NCI-H1694 (cell line): ENCODE data around the gene LEMD2.

ENCODE experiments used
- DNase-seq: peaks from one replicate; lab custom pipeline; 2025; lab: John Stamatoyannopoulos, UW

Gene LEMD2

DNA sequence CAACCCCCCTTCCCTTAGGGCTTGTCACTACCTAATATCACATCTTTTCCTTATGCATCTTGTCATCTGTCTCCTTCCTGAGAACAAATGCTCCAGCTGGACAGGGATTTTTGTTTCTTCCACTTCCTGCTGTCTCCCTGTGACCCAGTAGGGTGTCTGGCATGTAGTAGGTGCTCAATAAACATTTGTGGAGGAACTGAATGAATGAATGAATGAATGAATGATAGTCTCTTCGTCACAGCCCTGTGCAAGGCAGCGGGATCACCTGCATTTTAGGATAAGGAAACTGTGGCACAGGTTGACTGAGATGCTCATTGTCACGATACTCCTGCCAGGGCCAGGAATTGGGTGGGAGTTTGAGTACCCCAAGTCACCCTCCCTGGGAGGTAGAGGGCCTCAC lies 14.2 kb downstream of the LEMD2 start:
- DNase-seq: no peak

GRCh38 chr6:33772902-33773472 lies 15.9 kb downstream of the LEMD2 start:
- DNase-seq: no peak

DNA sequence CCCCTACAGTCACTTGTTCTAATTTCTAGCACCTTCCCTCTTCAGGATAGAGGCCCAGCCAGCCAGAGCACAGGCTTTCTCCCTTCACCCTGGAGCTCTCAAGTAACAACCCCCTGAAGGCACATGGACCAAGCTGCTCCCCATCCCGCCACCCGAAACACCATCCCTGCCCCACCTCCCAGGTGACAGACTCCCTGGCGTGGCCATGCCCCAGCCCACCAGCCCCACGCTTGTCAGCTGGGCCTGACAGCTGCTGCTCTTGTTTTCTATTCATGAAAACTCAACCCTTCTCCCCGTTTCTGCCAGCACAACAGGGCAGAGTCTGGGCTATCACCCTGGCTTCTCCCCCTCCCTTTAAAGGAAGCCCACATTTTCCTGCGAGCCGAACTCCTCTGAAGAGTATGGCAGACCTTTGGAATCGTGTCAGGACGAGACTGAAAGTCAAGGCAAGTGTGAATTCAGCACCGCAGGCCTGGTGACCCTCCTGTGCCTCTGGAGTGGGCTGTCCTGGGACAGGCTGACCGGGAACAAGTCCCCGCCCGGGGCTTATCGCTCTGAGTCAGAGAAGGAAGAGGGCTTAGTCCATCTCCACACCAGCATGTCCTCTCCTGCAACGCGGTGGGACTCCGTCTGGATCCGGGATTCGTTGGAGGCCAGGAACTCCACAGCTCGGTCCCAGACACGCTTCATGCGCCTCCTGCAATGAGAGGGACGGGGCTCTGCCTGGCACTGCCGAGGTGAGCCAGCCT lies 16.7 kb downstream of the LEMD2 start:
- DNase-seq: no peak

GRCh38 chr6:33771146-33772081 lies 17.5 kb downstream of the LEMD2 start:
- DNase-seq: peak; percentile 44

DNA sequence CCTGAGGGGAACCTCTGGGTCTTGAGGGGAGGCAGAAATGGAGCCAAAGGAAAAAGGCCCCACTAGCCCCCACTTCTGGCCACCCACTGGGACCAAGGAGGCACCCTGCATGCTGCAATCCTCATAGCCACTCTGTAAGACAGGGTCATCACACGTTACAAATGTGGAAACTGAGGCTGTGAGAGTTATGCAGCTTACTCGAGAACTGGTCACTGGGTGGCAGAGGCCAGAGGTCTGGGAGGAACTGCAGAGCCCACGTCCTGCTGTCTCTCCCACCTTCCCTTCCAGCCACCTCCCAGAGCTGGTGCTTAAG lies 18.1 kb downstream of the LEMD2 start:
- no peak for DNase-seq

DNA sequence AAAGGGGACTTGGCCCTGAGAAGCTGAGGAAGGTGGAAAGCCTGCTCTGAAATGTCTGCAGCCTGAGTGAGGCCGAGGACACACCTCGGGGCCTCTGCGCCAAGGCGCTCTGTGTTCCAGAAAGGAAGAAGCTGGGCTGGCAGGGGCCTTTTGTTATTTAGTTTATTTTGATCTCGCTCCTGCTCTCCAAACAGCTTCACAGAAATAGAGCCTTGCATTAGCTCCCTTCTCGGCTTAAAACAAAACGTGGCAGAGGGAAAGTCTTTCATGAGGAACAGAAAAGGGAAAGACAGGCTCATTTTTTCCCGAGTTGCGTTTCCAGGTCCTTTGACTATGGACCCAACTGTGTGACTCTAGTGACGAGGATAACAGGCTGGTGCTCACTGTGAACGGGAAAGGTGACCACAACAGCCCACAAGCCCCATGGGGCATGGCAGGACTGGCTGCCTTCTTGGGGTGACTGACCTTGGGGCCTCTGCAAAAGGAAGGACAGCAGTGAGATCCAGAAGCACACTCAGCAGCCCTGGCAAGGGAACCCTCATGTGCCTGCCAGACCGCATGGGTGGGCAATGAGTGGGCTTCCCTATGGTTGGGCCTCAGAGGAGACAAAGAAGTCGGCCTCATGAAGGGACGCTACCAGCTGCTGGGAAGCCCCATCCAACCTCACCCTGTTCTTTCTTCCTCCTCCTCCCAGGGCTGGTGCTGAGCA lies 18.7 kb downstream of the LEMD2 start:
- DNase-seq: no peak

- DNase-seq: no peak
Measured at GRCh38 chr6:33769248-33769821, 19.6 kb downstream of the LEMD2 start.

DNA sequence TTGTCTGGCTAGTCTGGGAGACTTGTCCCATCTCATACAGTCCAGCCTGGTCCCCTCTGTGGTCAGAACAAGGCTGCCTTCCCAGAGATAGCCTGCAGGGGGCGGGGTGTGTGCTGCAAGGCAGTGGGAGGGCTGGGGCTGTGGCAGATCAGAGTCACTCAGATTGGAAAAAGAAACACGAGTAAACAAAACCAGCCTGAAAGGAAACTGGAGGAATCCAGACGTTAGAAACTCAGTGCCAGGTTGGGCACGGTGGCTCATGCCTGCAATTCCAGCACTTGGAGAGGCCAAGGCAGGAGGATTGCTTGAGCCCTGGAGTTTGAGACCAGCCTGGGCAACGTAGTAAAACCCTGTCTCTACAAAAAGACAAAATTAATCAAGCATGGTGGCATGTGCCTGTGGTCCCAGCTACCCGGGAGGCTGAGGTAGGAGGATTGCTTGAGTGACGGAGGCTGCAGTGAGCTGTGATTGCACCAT lies 20.2 kb downstream of the LEMD2 start:
- DNase-seq: no peak

DNA sequence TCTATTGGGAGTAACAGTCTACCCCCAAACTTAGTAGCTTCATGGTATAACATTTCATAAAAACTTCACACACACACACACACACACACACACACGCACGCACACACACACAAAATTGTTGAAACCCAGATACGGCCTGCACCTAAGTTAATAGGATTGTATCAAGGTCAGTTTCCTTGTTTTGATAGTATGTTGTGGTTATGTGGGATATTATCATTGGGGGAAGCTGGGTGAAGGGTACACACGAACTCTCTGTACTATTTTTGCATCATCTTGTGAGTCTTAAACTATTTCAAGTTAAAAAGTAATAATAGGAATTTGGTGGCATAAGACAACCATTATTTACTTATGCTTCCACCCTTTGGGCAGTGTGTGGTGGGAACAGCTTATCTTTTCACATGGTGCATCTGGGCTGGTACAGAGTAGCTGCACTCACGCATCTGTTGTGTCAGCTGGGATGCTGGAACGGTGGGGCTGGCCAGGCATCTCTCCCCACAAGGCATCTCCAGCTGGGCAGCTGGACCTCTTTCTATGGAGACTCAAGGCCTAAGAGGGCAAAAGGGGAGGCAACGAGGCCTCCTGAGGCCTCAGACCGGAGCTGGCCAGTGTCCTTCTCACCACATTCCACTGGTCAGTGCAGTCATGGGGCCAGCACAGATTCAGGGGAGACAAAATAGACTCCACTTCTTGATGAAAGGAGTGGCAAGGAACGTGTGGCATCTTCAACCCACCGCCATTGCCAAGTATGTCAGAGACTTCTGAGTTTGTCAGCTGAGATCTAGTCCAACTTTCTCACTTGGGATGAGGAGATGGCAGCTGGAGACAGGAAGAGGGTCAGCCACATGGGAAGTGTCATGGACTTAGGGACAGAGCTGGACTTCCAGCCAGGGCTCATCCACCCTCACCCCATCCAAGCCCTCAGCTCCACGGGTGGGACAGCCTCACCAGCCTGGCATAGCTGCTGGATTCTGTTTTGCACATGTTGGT lies 21.7 kb downstream of the LEMD2 start:
- no peak for DNase-seq

DNA sequence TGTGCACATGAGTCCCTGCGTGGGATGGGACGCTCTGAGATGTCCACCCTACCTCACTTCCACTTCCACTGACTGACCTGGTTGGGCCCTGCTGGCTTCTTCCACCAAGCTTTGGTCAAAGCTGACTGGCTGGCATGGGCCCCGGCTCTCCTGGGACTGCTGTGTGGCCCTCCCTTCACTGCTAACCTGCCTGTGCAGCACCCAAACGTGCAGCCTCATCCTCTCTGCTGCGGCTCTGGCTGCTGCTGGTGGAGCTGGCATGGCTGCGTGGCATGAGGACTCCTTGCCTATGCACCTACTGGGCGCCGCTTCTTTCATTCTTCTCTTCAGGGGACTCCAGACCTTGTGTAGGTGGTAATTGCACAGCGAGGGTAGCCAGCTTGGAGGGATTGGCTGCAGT lies 23.6 kb downstream of the LEMD2 start:
- no peak for DNase-seq

- no peak for DNase-seq
Measured at GRCh38 chr6:33764036-33764435, 24.9 kb downstream of the LEMD2 start.

DNA sequence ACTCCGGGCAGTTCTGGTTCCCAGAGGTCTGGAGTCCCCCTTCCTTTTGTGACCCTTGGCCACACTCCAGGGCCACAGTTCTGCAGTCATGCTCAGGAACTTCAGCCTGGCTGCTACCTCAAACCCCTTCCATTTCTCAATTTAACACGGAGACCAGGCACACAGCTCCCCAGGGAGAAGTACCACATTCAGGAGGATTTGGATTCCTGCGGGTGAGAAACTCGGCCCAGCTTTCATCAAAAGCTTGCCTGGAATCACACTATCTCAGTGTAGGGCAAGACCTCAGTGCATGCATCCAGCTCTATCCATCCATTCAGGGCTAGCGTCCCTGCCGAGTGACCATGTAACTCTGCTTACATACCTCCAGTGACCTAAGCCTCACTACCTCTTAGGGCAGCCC lies 25.4 kb downstream of the LEMD2 start:
- DNase-seq: no peak

DNA sequence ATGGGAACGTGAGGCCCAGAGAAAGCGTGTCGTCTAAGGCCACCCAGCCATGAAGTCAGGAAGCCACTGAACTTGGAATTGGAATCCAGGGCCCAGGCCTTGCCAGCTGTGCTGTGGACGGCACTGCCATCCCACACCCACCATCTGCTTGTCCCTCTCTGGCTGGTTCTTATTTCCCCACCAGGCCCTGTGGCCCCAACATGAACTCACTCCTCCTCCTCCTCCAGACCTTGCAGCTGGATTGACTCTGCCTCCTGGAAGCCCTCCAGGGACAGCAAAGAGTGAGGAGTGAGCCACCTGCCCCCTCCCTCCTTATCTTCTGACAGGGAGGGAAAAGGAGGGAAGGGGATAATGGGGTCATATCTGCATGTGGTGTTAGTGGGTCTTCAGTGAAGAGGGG lies 26.2 kb downstream of the LEMD2 start:
- no peak for DNase-seq

GRCh38 chr6:33761922-33762629 lies 26.9 kb downstream of the LEMD2 start:
- DNase-seq: no peak

- no peak for DNase-seq
Measured at GRCh38 chr6:33761581-33761921, 27.4 kb downstream of the LEMD2 start.

GRCh38 chr6:33759887-33760629 lies 28.9 kb downstream of the LEMD2 start:
- DNase-seq: no peak

DNA sequence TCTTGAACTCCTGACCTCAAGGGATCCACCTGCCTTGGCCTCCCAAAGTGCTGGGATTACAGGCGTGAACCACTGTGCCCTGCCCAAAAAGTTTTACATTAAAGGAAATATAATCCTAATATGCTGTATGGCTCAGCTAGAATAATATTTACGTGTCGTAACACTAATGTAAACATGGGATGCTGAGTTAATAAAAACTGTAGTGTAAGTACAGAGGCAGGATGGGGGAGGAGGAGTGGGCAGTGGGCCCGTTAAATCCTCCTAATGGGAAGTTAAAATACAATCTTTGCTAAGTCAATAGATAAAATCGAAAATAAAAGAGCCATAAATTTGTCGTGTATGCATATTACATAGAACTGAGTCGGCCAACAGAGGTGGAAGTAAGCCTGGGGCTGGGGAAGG lies 30.1 kb downstream of the LEMD2 start:
- no peak for DNase-seq

DNA sequence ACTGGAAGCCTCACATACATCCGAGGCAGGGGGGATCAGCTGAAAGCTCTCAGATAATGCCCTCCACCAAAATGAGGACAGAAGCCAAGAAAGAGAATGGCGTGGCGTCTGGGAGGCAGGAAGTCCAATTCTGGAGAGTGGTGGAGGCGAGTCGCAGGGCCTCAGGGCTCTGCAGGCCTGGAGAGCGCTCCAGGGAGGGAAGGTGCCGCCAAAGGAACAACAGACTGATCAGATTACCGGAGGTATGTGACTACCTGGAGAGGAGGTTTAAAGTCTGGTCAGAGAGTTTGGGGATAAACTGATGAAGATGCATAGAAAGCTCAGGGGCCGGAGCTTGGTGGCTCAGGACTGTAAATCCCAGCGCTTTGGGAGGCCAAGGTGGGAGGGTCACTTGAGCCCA lies 31.0 kb downstream of the LEMD2 start:
- DNase-seq: no peak

DNA sequence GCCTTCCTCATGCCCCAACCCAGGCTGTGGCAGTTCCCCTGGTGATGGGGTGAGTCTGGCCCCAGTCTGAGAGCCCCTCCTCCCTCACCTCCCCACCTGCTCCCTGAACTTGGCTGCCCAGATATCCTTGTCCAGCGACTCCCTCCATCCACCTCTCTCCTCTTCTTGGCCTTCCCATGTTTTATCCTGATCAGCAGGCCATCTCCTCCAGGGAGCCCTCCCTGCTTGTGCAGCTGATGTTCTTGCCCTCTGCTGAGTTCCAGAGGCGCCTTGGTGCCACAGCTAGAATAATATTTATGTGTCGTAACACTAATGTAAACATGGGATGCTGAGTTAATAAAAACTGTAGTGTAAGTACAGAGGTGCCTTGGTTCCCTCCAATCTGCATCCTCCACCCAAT lies 31.8 kb downstream of the LEMD2 start:
- DNase-seq: no peak
